Measurements from ENCODE around the gene NDRG4.
"Not testable (repeated sequence)": the region's sequence is repeated elsewhere in the genome, so short reads cannot be mapped to it uniquely, and the experiment has no call there.

The NDRG4 gene

DNA sequence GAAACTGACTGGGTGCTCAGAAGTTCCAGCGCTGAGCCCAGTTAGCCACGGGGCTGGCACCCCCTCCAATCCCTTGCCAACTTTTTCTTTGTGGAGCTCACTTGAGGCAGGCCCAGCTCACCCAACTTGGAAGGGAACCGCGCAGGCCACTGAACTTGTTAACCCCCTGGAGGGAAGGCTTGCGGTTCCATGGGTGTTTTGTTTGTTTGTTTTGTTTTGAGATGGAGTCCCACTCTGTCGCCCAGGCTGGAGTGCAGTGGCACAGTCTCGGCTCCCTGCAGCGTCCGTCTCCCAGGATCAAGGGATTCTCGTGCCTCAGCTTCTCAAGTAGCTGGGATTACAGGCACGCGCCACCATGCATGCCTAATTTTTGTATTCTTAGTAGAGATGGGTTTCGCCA lies 34.1 kb upstream of the NDRG4 start:
- DNase-seq (ENCODE audit: low read depth in 2 of 2): no peak

DNA sequence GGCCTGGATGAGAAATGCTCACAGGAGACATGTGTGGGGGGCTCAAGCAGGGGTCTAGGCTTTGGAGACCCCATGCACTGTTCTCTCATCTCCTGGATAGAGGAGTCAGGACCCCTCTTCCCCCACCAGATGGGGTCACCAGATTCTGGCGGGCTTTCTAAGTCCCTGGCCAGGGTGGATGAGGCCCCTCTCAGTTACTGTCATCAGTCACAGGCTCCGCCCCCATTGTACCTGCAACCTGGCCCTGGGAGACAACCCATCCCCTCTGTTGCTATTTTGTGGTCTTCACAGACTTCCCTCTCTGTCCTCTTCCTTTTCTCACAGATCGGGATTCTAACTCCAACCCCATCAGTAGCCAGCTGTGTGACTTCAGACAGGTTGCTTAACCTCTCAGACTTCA lies 33.5 kb upstream of the NDRG4 start:
- no peak for DNase-seq (ENCODE audit: low read depth in 2 of 2)

GRCh38 chr16:58467905-58468304 lies 32.0 kb upstream of the NDRG4 start:
- no peak for DNase-seq (ENCODE audit: low read depth in 2 of 2)

GRCh38 chr16:58471209-58471975 lies 28.6 kb upstream of the NDRG4 start:
- DNase-seq (ENCODE audit: low read depth in 2 of 2): no peak

DNA sequence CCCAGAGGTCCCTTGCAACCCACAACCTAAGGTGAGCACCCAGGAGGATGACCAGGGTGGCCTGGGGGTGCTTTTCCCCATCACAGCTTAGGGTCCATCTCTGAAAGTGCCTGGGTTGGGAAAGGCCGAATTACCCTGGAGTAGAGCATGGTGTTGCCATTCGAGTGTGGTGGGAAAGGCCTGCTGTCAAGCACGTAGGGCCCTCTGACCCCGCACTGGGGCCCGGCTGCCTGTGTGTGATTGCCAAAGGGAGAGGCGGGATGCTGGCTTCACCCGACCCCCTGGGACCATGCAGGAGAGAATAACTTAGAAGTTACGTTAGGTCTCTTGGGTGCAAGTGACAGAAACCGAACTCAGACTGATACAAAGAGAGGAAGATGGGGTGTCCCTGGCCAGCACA lies 27.7 kb upstream of the NDRG4 start:
- no peak for DNase-seq (ENCODE audit: low read depth in 2 of 2)

- DNase-seq (ENCODE audit: low read depth in 2 of 2): no peak
Measured at GRCh38 chr16:58472827-58473226, 27.1 kb upstream of the NDRG4 start.

- no peak for DNase-seq (ENCODE audit: low read depth in 2 of 2)
Measured at GRCh38 chr16:58474296-58474695, 25.6 kb upstream of the NDRG4 start.

DNA sequence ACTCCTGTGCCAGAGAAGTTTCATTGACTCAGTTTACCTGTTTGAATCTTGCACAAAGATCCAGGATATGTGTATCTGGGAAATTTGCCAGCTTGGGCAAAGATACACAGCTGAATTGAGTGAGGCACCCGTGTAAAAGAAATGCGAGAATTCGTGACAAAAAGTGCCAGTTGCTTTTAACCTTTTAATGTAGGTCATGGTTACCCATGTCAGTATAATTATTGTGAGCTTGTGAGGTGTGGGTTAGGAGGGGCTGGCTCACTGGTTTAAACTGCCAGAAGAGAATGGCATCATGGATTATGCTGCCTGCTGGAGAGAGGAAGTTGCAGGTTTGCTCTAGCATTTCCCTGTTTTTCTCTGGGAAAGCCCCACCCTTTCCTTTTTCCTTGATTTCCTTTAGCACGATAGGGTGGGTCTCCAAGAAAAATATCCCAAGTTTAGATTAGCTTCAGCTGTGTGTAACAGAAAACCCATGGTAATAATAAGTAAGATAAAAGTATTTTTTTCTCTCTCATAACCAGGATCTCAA lies 24.8 kb upstream of the NDRG4 start:
- no peak for DNase-seq (ENCODE audit: low read depth in 2 of 2)

DNA sequence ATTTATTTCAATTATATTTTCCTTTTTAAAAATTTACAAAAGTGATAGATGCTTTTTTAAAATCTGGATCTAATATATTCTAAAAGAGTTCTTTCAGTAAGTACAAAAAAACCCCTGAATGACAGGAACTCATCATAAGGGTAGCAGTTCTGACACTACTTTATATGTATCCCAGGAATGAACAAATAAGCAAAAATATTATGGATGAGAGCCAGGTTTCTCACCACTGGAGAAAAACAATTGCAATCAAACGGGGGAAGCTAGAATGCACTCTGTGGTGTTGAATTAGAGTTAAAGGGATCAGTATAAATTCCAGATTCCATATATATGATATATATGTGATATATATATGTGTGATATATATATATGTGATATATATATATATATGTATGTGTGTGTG lies 23.2 kb upstream of the NDRG4 start:
- DNase-seq (ENCODE audit: low read depth in 2 of 2): no peak

- DNase-seq (ENCODE audit: low read depth in 2 of 2): no peak
Measured at GRCh38 chr16:58478427-58478826, 21.5 kb upstream of the NDRG4 start.

DNA sequence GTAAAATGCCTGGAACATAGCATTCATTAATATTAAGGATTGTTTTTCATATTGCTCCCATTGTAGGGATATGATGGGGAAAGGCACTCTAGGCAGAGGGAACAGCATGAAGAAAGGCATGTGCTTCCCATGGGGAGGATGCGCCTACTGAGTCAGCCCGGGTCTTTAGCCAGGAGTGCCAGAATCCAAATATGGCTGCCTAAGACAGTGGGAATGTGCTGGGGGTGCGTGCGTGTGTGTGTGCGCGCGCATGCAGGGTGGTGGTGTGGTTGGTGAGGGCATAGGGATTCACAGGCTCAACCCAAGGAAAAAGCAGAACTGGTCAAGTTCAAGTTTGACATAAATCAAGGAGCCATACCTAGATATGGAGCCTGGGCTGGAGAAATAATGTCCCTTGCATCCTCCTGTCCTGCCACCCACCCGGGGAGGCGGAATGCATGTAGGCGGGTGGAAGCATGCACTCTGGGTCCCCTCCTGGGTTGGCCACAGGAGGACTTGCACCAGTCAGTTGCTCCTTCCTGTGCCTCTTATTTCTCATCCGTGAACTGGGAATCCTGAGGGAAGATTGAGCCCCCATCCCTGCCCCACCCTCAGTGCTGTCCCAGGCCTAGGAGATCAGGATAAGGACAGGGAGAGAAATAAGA lies 18.6 kb upstream of the NDRG4 start:
- DNase-seq (ENCODE audit: low read depth in 2 of 2): no peak

DNA sequence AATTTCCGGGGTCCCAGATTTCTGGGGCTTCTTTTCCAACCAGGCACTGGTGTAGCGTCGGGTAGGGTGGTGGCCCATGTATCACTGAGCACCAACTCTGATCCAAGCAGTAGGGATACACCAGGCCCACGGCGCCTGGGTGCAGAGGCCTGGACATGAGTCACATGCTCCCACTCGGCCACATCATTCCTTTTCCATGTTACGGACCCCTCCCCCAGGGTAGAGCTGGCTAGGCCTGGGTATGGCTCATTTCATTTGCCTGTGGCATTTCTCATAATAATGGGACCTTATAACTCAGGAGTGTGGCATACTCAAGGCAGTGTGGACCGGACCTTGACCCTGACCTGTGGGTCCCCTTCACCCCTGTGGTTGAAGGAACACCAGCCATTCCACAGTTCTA lies 18.0 kb upstream of the NDRG4 start:
- no peak for DNase-seq (ENCODE audit: low read depth in 2 of 2)

GRCh38 chr16:58485184-58485887 lies 14.6 kb upstream of the NDRG4 start:
- no peak for DNase-seq (ENCODE audit: low read depth in 2 of 2)

DNA sequence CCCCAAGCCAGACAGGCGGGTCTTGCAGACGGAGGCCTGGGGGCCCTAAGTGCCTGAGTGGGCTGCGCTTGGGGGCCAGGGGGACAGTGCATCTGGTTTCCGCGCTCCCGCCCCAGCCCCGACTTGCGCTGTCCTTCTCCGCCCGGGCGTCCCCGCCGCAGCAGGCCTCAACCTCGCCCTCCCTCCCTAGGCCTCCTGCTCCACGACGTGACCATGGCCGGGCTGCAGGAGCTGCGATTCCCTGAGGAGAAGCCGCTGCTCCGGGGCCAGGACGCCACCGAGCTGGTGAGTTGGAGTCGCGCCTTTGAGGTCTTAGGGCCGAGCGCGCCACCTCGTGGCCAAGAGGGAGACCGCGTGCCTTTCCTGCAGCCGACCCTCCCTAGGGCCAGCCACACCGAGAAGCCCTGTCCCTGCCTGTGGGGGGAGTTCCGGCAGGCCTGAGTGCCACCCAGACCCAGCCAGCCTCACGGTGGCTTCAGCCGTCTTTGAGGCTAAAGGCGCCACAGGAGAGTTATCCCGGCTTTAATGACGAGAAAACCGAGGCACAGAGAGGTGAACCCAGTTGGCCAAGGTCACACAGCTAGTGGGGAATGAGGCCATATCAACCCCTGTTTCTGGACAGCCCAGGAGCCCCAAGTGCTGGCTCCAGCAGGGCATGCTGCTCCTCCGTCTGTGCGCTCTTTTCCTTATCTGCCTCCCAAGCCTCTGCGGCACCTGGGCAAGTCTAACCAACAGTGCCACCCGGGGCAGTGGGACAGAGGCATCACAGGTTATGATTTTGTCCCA lies 12.2 kb upstream of the NDRG4 start:
- peak; percentile 51 to 71 for DNase-seq (ENCODE audit: low read depth in 2 of 2)

DNA sequence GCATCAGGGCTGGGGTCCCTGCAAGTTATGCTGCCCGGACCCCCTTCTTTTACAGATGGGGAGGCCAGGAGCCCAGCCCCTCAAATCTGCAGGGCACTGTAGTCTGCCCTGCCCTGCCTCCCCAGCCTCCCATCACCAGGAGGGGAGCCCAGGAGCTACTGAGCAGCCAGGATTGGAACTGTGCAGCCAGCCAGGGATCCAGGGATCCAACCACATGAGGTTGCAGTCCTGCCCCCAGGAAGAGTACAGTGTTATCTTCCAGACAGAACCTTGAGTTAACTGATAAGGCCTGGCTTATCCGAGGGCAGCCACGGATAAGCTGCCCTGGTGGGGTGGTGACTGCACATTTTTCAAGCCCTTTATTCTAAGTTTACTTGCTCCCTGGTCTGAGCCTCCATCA lies 11.4 kb upstream of the NDRG4 start:
- no peak for DNase-seq (ENCODE audit: low read depth in 2 of 2)

GRCh38 chr16:58490065-58490464 lies 9.9 kb upstream of the NDRG4 start:
- no peak for DNase-seq (ENCODE audit: low read depth in 2 of 2)

GRCh38 chr16:58490539-58490938 lies 9.4 kb upstream of the NDRG4 start:
- DNase-seq (ENCODE audit: low read depth in 2 of 2): not testable (repeated sequence)

- DNase-seq (ENCODE audit: low read depth in 2 of 2): no peak
Measured at GRCh38 chr16:58492066-58492465, 7.9 kb upstream of the NDRG4 start.

DNA sequence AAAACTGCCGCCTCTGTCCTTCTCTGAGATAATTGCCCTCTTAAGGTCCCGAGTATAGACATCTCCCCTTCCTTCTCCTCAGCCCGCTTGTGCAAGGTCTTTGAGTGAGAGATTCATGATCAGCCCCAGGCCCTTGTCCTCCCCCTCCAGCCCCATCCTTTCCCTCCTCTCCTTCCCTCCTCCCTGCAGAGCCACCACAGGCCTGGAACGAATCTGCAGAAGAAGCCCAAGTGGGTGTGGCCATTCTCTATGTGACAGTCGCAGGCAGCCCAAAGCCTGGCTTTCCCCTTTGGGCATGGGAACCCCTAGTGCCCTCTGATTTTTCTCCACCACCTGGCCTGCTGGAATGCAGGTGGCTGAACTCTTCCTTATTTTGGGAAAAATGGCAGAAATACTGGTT lies 7.2 kb upstream of the NDRG4 start:
- DNase-seq (ENCODE audit: low read depth in 2 of 2): no peak

GRCh38 chr16:58493756-58494431 lies 6.0 kb upstream of the NDRG4 start:
- DNase-seq (ENCODE audit: low read depth in 2 of 2): no peak

DNA sequence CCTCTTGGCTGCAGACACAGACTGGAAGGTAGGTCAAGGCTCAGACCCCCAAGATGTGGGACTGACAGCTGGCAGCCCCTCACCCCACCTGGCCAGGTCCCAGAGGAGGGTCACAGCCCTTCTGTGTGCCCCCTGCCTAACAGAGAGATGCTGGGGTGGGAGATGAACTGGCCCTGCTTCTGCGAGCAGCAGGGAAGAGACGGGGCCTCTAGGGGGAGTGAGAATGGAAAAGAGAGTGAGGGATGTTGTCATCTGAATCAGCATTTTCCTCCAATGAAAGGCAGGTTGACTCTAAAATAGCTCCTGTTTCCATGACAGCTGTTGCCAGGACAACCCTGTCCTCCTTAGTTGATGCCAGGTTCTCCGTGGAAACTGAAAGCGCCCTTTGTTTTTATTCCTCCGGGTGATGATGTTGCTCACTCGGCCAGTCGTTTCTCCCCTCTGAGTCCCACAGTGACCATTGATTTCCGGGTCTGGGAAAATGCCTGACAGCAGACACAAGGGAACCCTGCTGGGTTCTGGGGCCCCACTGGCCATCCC lies 4.9 kb upstream of the NDRG4 start:
- peak in 1 of 2 experiments; percentile 74 for DNase-seq (ENCODE audit: low read depth in 2 of 2)

Measured in stimulated activated CD4-positive, alpha-beta T cell treated with anti-CD3 and anti-CD28 coated beads, Interleukin-12 subunit alpha, Interleukin-12 subunit beta, amount 100 ng/mL, for 24 hours (primary cell).